ENCODE data around the gene HPCAL1. TPM values are rescaled to one million over a fixed set of nuclear protein-coding genes. Genes with fewer than 3 reads are reported as not detected.

Gene HPCAL1
- total RNA-seq, 1 donor from 2014 or later: 17.3 TPM

DNA sequence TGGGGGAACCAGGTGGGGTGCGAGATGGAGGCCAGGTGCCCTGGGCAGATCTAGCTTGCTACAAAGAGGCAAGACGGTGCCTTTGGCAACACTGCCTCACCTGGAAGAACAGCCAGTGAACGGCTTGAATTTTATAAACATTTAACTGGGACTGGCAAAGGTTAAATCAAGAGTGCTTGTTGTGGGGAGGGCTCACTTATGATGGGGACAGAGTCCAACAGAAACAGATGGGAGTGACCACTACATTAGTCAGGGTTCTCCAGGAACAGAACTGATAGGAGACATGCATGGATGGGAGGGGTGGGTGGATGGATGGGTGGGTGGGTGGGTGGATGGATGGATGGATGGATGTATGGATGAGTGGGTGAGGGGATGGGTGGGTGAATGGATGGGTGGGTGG, 126.2 kb downstream of the HPCAL1 start:
- TF ChIP-seq, protein P1, sequence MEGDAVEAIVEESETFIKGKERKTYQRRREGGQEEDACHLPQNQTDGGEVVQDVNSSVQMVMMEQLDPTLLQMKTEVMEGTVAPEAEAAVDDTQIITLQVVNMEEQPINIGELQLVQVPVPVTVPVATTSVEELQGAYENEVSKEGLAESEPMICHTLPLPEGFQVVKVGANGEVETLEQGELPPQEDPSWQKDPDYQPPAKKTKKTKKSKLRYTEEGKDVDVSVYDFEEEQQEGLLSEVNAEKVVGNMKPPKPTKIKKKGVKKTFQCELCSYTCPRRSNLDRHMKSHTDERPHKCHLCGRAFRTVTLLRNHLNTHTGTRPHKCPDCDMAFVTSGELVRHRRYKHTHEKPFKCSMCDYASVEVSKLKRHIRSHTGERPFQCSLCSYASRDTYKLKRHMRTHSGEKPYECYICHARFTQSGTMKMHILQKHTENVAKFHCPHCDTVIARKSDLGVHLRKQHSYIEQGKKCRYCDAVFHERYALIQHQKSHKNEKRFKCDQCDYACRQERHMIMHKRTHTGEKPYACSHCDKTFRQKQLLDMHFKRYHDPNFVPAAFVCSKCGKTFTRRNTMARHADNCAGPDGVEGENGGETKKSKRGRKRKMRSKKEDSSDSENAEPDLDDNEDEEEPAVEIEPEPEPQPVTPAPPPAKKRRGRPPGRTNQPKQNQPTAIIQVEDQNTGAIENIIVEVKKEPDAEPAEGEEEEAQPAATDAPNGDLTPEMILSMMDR (conservative IDR thresholded peaks at IDR 0.05): no peak
- Mint-ChIP-seq H3K4me1 (peaks cover 29% of the 10 kb centered on the region), H3K36me3 (ENCODE audit: low read depth) (no peaks in the 10 kb centered on the region), H3K27me3 (ENCODE audit: low read depth) (peaks cover 4% of the 10 kb centered on the region), H3K4me3 (peak overlapping the region; percentile 25), H3K9me3 (no peaks in the 10 kb centered on the region), H3K27ac (ENCODE audit: unreplicated experiment) (no peak overlapping the region)
- DNase-seq (ENCODE audit: low read depth, low spot score): no peak

DNA sequence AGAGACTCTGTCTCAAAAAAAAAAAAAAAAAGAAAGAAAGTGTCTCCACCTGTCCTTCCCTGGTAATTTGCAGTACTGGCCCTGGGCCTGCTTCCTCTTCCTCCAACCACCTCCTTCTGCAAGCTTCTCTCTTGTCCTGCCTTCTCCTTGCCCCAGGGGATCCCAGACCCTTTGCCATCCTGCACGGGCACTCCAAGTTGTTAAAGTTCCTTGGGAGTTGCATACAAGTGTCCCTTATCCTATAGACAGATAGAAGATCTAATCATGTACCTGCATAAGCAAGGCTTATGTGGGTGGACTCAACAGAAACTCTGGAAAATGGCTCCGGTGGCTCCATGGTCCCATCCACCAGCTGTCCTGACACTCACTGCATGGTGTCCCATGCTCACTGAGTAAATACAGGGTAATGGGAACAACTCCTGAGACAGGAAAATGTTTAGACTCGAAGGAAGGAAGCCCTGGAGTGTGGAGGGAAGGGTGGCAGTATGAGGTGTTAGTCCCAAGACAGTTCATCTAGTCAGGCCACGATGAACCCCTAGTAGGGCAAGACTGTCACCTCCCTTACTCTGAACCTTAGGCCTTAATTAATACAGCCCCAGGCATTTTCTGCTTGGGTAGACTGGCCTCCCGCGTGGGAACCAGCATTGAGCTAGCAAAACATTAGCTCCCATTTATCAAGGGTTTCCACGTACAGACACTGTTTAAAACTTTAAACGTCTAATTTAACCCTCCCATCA, 128.3 kb downstream of the HPCAL1 start:
- Mint-ChIP-seq H3K4me3 (no peak overlapping the region), H3K9me3 (no peaks in the 10 kb centered on the region), H3K36me3 (ENCODE audit: low read depth) (no peaks in the 10 kb centered on the region), H3K27ac (ENCODE audit: unreplicated experiment) (no peak overlapping the region), H3K4me1 (peaks cover 30% of the 10 kb centered on the region), H3K27me3 (ENCODE audit: low read depth) (peaks cover 8% of the 10 kb centered on the region)
- DNase-seq (ENCODE audit: low read depth, low spot score): no peak
- TF ChIP-seq, protein P1 (conservative IDR thresholded peaks at IDR 0.05): no peak

GRCh38 chr2:10431797-10432196, 129.1 kb downstream of the HPCAL1 start:
- peaks cover 8% of the 10 kb centered on the region for H3K27me3 Mint-ChIP-seq (ENCODE audit: low read depth)
- H3K36me3 Mint-ChIP-seq (ENCODE audit: low read depth): no peaks in the 10 kb centered on the region
- DNase-seq (ENCODE audit: low read depth, low spot score): no peak
- peaks cover 22% of the 10 kb centered on the region for H3K4me1 Mint-ChIP-seq
- TF ChIP-seq, protein P1 (conservative IDR thresholded peaks at IDR 0.05): no peak
- no peak overlapping the region for H3K27ac Mint-ChIP-seq (ENCODE audit: unreplicated experiment)
- no peak overlapping the region for H3K4me3 Mint-ChIP-seq
- H3K9me3 Mint-ChIP-seq: no peaks in the 10 kb centered on the region

GRCh38 chr2:10432311-10433181, 129.8 kb downstream of the HPCAL1 start:
- Mint-ChIP-seq H3K9me3 (no peaks in the 10 kb centered on the region), H3K36me3 (ENCODE audit: low read depth) (no peaks in the 10 kb centered on the region), H3K4me3 (no peak overlapping the region), H3K27ac (ENCODE audit: unreplicated experiment) (no peak overlapping the region), H3K27me3 (ENCODE audit: low read depth) (peaks cover 8% of the 10 kb centered on the region), H3K4me1 (peaks cover 15% of the 10 kb centered on the region)
- no peak for DNase-seq (ENCODE audit: low read depth, low spot score)
- TF ChIP-seq, protein P1 (conservative IDR thresholded peaks at IDR 0.05): no peak

DNA sequence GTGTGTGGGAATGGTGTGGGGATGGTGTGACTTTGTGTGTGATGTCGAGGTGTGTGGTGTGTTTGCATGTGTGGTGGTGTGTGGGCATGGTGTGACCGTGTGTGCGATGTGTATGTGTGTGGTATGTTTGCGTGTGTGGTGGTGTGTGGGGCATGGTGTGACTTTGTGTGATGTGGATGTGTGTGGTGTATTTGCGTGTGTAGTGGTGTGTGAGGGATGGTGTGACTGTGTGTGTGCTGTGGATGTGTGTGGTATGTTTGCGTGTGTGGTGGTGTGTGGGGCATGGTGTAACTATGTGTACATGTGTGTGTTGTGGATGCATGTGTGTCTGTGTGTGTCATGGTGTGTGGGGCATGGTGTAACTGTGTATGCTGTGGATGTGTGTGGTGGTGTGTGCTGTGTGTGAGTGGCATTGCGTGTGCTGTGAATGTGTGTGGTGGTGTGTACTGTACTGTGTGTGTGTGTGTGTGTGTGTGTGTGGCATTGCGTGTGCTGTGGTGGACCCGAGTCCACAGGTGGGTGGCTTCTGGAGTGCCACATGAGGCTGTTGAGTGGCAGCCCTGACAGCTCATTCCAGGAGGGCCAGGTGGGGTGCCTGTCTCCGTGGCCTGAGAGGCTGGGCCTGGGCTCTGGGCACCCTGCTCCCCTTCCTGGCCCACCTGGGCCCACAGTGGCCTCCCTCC, 130.7 kb downstream of the HPCAL1 start:
- TF ChIP-seq, protein P1 (conservative IDR thresholded peaks at IDR 0.05): no peak
- peaks cover 12% of the 10 kb centered on the region for H3K4me1 Mint-ChIP-seq
- DNase-seq (ENCODE audit: low read depth, low spot score): no peak
- no peak overlapping the region for H3K4me3 Mint-ChIP-seq
- peak overlapping the region; percentile 51 for H3K27ac Mint-ChIP-seq (ENCODE audit: unreplicated experiment)
- H3K27me3 Mint-ChIP-seq (ENCODE audit: low read depth): peaks cover 8% of the 10 kb centered on the region
- no peaks in the 10 kb centered on the region for H3K9me3 Mint-ChIP-seq
- H3K36me3 Mint-ChIP-seq (ENCODE audit: low read depth): no peaks in the 10 kb centered on the region

All from neural crest cell (in vitro differentiated cells).